IPS-NIHi11 (cell line): Measurements from ENCODE around the gene GH2.
"Not testable (repeated sequence)": the region's sequence is repeated elsewhere in the genome, so short reads cannot be mapped to it uniquely, and the experiment has no call there.

ENCODE experiments used
- DNase-seq: peaks from one replicate; pipeline ENCODE4 v3.0.0; 2012; ENCODE audit warnings: mixed read lengths, low spot score

GH2 gene

DNA sequence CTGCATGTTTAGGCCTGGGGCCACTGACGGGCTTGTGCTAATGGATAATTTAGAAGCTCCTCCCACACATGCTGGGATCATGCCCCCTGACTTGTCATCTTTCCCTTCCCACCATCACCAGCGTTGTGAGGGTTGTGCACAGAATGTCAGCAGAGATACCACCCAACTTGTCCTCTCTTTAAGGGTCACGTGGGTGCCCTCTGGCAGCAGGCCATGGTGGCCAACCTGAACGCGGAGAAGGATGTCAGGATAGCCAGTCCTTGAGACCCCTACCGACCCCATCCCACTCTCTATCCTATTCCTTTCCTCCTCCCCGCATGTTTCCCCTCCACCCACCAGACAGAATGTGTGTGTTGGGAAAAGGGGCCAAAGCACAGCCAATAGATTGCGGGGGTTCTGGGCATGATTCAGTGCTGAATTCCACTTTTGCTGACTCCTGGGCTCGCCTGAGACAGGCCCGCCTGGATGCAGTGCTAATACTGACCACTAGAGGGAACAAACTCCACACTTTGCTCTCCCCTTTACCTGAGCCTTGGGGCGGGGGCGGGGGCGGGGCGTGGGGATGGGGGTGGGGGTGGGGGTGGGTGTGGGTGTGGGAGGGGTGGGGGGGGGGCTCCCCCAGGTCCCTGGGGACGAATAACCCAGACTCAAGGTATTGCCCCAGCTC is at the start of gene GH2:
TSS of gene GH2 (minus strand) at position 10 of the 667 bp plus-strand sequence. CDS start 143 bp downstream, outside the sequence.
- peak; percentile 88 for DNase-seq

DNA sequence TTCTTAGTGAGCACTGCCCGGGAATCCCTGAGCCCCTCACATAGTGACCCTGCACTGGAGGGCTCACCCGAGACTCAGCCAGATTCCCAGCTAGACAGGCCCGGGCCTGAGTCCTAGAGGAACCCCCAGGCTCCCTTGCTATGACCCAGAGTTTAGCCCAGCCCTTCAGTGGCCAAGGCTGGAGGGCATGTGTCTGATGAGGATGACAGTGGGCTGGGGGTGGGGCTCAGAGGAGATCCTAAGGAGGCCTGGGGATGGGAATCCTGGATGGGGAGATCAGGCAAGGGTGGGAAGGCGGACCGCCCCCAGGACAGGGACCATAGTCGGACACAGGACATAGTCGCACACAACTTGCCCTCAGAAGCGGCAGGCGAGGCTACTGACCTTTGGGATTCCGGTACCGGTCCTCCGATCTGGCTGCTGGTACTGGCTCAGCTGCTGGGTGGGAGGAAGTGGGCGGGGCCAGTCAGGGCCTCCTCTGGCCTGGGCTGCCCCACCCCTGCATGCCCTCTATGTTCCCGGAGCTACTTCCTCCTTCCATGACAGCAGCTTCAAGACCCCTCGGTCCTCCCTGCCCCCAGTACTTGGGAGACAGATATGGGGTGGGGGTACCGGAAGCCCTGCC is 49.3 kb upstream of the GH2 start:
- peak; percentile 81 for DNase-seq

DNA sequence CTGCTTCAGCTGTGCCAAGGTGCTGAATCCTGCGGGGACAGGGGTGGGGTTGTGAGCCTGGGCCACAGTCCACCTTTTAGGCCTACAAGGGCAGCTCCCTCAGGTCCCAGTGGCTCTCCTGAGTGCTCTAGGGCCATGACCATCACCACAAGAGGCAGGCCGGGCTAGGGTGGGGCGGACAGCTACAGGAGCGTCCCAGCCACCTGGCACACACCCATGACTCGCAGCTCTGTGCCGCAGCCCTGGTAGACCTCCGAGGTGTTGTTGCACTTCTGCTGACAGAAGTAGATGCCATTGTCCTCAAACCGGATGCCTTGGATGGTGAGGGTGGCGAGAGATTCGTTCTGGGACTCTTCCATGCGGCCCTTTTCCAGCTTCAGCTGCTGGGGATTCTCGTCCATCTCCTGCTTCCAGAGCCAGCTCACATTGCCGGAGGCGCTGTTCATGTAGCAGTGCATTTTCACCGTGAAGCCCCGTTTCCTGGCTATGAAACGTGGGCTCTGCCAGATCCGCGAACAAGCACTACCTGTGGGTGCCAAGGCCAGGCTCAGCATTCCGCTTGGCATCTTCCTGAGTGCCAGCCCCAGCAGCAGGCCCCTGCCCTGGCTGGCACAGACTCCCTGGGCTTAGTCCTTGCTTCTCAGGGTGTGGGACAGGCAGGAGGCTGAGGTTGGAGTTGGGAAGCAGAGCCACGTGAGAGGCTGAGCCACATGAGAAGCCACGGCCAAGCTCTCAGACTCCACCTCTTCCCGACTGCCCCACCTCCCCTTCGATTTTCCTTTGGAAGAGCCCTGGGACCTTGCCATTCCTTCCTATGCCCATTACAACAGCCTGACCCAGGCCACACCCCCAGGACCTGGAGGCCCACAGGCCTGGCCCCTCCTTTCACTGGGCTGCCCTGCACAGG is 48.4 kb upstream of the GH2 start:
- DNase-seq: peak; percentile 50

DNA sequence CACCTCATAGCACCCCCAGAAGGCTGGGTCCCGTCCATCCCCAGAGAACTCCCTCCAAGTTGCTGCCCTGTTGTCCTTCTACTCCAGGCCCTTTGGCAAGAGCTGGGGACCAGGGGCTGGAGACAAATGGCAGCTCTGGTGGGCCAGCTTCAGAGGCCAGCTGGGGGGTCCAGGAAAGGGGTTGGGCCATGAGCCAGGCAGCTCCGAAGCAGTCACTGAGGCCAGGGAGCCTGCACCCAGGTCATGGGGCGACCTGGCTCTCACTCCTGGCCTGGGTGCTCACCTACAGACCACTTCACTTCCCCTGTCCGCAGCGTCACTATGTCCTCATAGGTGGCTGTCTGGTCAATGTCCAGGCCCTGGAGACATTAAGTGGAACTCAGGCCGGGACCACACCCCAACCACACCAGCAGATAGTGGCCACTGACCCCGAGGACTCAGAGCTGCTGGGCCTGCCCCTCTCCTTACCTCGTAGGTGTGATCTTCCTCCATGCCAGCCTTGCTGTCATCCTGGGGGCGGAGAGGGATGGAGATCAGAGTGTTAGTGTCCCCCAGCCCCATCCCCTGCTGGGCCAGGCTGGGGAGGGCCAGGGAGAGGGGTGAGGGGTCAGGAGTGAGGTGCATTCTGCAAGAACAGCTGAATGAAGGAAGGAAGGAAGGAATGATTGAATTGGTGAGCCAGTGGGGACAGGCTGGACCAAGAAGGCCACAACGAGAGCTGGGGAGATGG is 47.4 kb upstream of the GH2 start:
- DNase-seq: peak; percentile 2

DNA sequence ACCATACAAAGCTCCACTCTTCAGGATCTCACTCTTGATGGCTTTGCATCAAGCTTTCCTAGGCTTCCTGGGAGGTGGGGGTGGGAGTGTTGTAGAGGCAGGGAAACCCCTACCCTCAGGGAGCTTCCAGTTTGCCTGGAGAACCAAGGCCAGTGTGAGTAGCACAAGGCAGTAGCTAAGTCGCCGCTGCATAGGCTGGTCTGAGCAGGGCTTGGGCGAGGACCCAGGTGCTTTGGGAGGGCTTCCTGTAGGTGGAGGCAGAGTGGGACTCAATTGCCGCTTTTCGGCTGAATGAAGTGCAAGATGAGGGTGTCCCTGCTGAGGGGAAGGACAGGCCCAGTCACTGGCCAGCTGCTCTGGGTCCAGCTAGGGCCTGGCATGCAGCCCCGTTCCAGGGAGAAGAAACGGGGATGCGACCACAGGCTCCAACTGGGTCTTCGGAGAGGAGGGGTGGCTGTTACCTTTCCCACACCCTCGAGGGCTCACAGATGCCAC is 46.5 kb upstream of the GH2 start:
- peak; percentile 2 for DNase-seq

DNA sequence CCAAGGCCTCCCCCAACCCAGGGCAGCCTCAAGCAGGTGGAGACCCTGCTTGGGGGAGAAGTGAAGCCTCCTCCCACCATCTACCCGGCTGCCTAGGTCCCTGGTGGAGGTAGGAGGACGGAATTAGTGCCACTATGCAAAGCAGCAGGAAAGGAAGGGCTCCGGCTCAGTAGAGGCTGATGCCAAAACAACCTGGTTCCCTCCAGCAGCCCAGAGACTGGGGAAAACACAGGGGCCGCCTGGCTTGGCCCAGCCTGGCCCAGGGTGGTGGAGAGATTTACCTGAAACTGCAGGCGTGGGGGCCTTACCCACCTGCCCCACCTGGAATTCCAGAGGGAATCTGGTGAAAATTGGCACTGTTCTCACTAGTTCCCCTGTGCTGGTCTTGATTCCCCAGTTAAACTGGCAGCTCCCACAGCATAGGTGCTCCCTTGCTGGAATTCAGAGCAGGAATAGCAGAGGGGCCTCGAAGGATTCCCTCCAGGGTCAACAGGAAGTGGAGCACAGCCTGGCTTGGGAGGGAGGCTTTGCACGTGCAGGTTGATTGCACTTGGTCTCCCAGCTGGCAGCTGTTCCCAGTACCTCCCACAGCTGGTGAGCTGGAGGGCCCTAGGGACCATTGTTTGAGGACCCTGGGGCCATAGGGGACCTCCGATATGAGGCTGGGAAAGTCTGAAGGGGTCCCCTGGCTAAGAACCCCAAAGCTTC is 45.9 kb upstream of the GH2 start:
- peak; percentile 12 for DNase-seq

DNA sequence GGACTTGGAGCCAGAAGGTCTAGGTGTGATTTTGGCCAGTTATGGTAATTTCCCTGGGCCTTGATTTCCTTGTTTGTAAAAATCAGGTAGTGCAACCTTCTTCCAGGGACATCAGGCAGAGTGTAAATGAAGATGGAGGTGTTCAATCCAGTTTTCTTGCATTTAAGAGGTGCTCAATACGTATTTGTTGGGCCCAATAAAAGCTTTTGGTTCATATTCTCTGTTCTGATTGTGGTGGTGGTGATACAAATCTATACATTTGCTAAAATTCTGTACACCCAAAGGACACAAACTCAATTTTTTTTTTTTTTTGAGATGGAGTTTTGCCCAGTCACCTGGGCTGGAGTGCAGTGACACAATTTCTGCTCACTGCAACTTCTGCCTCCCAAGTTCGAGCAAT is 44.4 kb upstream of the GH2 start:
- DNase-seq: no peak

DNA sequence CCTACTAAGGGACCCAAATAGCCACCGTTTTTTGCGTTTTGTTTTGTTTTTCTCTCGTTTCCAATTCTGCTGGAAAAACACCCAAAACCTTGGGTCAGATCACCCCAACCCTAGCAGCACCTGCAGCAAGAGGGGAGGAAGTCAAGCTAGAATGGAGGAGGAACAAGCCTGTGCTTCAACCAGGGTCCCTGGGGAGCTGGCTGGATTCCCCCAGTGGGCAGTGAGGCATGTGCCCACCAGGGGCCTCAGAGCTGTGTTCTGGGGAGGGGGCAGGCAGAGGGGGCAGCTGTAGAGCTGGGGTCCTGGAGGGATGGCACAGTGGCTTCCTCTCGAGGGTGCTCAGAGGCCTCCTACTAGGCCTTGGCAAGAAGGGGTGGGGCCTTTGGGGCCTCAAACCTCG is 43.9 kb upstream of the GH2 start:
- peak; percentile 3 for DNase-seq

DNA sequence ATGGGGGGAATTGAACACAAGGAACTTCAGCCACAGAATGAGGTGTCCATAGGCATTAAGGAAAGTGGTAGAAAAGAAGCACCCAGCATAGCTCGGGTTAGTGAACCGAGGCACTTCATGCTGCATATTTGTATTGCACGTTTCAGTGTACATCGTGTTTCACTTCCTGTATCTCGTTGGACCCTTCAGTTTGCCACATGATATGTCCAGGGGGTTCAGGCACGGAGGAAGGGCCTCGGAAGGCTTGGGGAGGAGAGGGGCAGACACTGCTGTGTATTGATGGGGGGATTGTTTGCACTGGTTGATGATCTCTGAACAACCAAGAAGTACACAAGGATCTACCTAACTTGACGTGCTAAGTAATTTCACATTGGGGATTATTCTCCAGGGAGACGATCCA is 40.7 kb upstream of the GH2 start:
- not testable (repeated sequence) for DNase-seq

DNA sequence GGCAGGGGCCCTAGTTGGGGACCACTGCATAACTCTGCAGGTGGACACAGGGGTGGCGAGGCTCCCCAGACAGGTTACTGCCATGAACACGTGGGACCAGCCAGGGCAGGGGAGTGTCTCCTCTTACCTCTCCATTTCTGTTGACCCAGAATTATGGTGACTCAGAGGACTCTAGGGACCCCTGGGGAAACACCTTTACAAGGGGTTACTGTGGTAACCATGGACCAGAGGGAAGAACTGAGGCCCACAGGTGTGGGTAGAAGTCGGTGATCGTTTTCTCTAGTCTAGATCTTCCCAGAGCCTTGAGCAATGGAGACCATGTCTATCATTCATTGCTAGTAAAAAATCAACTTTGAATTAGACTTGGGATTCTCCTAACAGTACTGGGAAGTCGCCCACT is 39.0 kb upstream of the GH2 start:
- DNase-seq: not testable (repeated sequence)

DNA sequence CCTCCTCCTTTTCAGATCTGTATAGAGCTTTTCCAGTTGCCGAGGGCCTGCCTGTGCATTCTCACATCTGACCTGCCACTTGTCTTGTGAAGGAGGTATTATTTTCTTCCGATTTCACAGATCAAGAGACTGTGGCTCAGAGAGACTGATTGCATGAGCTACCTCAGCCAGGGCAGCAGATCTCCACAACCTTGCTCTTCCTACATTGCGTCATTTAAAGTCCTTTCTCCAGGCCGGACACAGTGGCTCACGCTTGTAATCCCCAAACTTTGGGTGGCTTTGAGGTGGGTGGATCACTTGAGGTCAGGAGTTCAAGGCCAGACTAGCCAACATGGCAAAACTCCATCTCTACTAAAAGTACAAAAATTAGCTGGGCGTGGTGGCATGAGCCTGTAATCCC is 38.3 kb upstream of the GH2 start:
- peak; percentile 11 for DNase-seq

DNA sequence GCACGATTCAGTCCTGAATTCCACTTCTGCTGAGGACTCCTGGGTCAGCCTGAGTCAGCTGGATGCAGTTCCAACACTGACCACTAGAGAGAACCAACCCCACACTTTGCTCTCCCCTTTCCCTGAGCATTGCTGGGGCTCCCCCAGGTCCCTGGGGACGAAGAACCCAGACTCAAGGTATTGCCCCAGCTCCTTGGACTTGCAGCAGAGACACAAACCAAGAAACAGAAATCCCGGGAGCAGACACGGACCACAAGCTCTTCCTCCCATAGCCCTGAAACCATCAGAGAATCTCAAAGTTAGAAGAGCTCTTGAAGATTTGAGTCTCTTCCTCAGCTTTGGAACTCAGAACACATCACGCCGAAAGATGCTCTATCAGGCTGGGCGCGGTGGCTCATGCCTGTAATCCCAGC is 37.6 kb upstream of the GH2 start:
- DNase-seq: peak; percentile 85

DNA sequence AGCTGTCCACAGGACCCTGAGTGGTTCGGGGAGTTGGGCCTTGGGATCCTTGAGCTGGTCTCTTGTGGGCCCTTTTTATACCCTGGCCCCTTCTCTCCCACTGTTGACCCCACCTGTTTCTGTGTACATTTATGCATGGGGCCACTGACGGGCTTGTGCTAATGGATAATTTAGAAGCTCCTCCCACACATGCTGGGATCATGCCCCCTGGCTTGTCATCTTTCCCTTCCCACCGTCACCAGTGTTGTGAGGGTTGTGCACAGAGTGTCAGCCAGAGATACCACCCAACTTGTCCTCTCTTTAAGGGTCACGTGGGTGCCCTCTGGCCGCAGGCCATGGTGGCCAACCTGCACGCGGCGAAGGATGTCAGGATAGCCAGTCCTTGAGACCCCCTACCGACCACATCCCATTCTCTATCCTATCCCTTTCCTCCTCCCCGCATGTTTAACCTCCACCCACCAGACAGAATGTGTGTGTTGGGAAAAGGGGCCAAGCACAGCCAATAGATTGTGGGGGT is 37.1 kb upstream of the GH2 start, which contains the start of gene GH1:
TSS of gene GH1 (minus strand) at position 51 of the 517 bp plus-strand sequence. CDS start 63 bp downstream, outside the sequence.
- DNase-seq: not testable (repeated sequence)

DNA sequence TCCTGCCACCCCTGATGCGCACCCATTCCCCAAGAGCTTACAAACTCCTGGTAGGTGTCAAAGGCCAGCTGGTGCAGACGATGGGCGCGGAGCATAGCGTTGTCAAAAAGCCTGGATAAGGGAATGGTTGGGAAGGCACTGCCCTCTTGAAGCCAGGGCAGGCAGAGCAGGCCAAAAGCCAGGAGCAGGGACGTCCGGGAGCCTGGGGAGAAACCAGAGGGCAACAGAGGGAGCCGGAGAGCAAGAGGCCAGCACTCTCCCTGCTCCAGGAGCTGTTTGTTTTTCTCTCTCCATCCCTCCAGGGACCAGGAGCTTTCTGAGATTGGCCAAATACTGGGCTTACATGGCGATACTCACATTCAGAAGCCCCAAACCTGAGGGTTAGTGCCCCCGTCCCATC is 36.6 kb upstream of the GH2 start:
- peak; percentile 60 for DNase-seq

DNA sequence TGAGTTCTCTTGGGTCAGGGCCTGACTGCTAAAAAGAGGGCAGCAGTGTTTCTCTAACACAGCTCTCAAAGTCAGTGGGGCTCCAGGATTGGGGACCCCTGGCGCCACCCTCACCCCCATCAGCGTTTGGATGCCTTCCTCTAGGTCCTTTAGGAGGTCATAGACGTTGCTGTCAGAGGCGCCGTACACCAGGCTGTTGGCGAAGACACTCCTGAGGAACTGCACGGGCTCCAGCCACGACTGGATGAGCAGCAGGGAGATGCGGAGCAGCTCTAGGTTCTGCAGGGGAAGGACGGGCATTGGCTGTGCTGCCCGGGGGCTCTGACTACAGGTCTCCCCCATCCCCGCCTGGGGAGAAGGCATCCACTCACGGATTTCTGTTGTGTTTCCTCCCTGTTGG is 35.9 kb upstream of the GH2 start:
- no peak for DNase-seq

DNA sequence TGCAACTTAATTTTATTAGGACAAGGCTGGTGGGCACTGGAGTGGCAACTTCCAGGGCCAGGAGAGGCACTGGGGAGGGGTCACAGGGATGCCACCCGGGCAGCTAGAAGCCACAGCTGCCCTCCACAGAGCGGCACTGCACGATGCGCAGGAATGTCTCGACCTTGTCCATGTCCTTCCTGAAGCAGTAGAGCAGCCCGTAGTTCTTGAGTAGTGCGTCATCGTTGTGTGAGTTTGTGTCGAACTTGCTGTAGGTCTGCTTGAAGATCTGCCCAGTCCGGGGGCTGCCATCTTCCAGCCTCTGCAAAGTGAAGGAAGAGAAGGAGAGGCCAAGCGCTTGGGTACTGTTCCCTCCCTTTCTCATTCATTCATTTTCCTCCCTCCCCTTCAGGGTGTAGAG is 35.5 kb upstream of the GH2 start:
- DNase-seq: not testable (repeated sequence)

DNA sequence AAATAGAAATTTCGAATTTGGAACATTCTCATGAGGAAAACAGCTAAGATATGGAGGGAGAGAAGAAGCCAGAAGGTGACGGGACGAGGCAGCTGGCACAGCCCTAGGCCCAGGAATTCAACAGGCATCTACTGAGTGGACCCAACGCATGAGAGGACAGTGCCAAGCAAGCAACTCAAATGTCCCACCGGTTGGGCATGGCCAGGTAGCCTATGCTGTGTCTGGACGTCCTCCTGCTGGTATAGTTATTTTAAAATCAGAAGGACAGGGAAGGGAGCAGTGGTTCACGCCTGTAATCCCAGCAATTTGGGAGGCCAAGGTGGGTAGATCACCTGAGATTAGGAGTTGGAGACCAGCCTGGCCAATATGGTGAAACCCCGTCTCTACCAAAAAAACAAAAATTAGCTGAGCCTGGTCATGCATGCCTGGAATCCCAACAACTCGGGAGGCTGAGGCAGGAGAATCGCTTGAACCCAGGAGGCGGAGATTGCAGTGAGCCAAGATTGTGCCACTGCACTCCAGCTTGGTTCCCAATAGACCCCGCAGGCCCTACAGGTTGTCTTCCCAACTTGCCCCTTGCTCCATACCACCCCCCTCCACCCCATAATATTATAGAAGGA is 34.9 kb upstream of the GH2 start:
- no peak for DNase-seq

DNA sequence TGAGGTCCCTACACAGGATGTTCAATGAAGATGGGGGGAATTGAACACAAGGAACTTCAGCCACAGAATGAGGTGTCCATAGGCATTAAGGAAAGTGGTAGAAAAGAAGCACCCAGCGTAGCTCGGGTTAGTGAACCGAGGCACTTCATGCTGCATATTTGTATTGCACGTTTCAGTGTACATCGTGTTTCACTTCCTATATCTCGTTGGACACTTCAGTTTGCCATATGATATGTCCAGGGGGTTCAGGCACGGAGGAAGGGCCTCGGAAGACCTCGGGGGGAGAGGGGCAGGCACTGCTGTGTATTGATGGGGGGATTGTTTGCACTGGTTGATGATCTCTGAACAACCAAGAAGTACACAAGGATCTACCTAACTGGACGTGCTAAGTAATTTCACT is 34.0 kb upstream of the GH2 start:
- DNase-seq: not testable (repeated sequence)

DNA sequence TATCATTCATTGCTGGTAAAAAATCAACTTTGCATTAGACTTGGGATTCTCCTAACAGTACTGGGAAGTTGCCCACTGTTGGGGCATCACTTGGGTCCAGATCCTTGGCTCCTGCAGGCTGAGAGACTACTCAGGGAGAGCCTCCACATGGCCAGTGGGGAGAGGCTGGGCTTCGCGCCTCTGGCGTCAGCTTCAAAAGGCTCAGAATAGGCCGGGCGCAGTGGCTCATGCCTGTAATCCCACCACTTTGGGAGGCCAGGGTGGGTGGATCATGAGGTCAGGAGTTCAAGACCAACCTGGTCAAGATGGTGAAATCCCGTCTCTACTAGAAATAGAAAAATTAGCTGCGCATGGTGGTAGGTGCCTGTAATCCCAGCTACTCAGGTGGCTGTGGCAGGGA is 32.7 kb upstream of the GH2 start:
- no peak for DNase-seq

DNA sequence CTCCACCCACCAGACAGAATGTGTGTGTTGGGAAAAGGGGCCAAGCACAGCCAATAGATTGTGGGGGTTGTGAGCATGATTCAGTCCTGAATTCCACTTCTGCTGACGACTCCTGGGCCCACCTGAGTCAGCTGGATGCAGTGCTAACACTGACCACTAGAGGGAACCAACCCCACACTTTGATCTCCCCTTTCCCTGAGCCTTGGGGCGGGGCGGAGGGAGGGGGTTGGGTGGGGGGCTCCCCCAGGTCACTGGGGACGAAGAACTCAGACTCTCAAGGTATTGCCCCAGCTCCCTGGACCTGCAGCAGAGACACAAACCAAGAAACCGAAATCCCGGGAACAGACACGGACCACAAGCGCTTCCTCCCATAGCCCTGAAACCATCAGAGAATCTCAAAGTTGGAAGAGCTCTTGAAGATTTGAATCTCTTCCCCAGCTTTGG is 29.9 kb upstream of the GH2 start:
- DNase-seq: peak; percentile 81
